WERI-Rb-1 (cell line): ENCODE data around the gene BLMH.

ENCODE experiments used
- DNase-seq: peaks from one replicate; pipeline ENCODE4 v3.0.0-alpha.2; 2020
- H3K27ac ChIP-seq: fragments of 250-450 bp; sonication (Bioruptor Pico); 2 replicates; pipeline ENCODE4 v1.5.1; 2020; ENCODE audit warnings: mild to moderate bottlenecking, moderate library complexity
- H3K27me3 ChIP-seq: fragments of 250-450 bp; sonication (Bioruptor Pico); 2 replicates; pipeline ENCODE4 v1.5.1; 2021; ENCODE audit warnings: mild to moderate bottlenecking, low read depth, moderate library complexity; ENCODE audit not compliant: insufficient read depth, severe bottlenecking
- H3K36me3 ChIP-seq: fragments of 250-450 bp; sonication (Bioruptor Pico); 2 replicates; pipeline ENCODE4 v1.5.1; 2020; ENCODE audit warnings: mild to moderate bottlenecking, moderate library complexity
- H3K4me3 ChIP-seq: 2 replicates; pipeline ENCODE4 v1.5.1; 2011; ENCODE audit warnings: low read depth, mild to moderate bottlenecking, control low read depth, low read length
- H3K9me3 ChIP-seq: fragments of 250-450 bp; sonication (Bioruptor Pico); 2 replicates; pipeline ENCODE4 v1.5.1; 2021; ENCODE audit warnings: mild to moderate bottlenecking, moderate library complexity; ENCODE audit not compliant: severe bottlenecking
- CTCF ChIP-seq: IDR thresholded peaks from 2 replicates; pipeline ENCODE4 v1.5.1; 2011; ENCODE audit warnings: low read depth, mild to moderate bottlenecking, control low read depth, inconsistent platforms, low read length

Gene BLMH

GRCh38 chr17:30246460-30246859, 45.3 kb downstream of the BLMH start:
- Histone ChIP-seq H3K9me3 (no peaks in the 10 kb centered on the region), H3K36me3 (peaks cover 35% of the 10 kb centered on the region), H3K27me3 (no peaks in the 10 kb centered on the region), H3K4me3 (no peak overlapping the region), H3K27ac (no peak overlapping the region)
- no peak for DNase-seq
- no peak for TF ChIP-seq CTCF

- Histone ChIP-seq H3K36me3 (peaks cover 27% of the 10 kb centered on the region), H3K27ac (no peak overlapping the region), H3K9me3 (no peaks in the 10 kb centered on the region), H3K4me3 (no peak overlapping the region), H3K27me3 (no peaks in the 10 kb centered on the region)
- TF ChIP-seq CTCF: no peak
- DNase-seq: no peak
Observed at GRCh38 chr17:30244853-30245385, 46.8 kb downstream of the BLMH start.

GRCh38 chr17:30243568-30243967, 48.2 kb downstream of the BLMH start:
- H3K9me3 ChIP-seq: no peaks in the 10 kb centered on the region
- DNase-seq: no peak
- H3K36me3 ChIP-seq: peaks cover 14% of the 10 kb centered on the region
- no peak for TF ChIP-seq CTCF
- no peak overlapping the region for H3K4me3 ChIP-seq
- no peak overlapping the region for H3K27ac ChIP-seq
- H3K27me3 ChIP-seq: no peaks in the 10 kb centered on the region

- TF ChIP-seq CTCF: no peak
- H3K9me3 ChIP-seq: no peaks in the 10 kb centered on the region
- no peak overlapping the region for H3K4me3 ChIP-seq
- H3K27me3 ChIP-seq: no peaks in the 10 kb centered on the region
- no peak overlapping the region for H3K27ac ChIP-seq
- DNase-seq: no peak
- H3K36me3 ChIP-seq: peaks cover 8% of the 10 kb centered on the region
Observed at GRCh38 chr17:30243002-30243401, 48.7 kb downstream of the BLMH start.

GRCh38 chr17:30241051-30241450, 50.7 kb downstream of the BLMH start:
- no peak for DNase-seq
- H3K4me3 ChIP-seq: no peak overlapping the region
- no peaks in the 10 kb centered on the region for H3K27me3 ChIP-seq
- H3K9me3 ChIP-seq: no peaks in the 10 kb centered on the region
- H3K27ac ChIP-seq: no peak overlapping the region
- H3K36me3 ChIP-seq: no peaks in the 10 kb centered on the region
- TF ChIP-seq CTCF: no peak

- Histone ChIP-seq H3K4me3 (no peak overlapping the region), H3K36me3 (no peaks in the 10 kb centered on the region), H3K9me3 (no peaks in the 10 kb centered on the region)
Observed at GRCh38 chr17:30240177-30240576, 51.6 kb downstream of the BLMH start.

More at GRCh38 chr17:30240177-30240576, 51.6 kb downstream of the BLMH start:
- no peak overlapping the region for H3K27ac ChIP-seq
- no peak for DNase-seq
- no peak for TF ChIP-seq CTCF
- H3K27me3 ChIP-seq: no peaks in the 10 kb centered on the region
